NCI-H2029 treated with DMSO at 0.1 percent for 48 hours (cell line): Measurements from ENCODE around the gene RGPD3.
"Not testable (repeated sequence)": the region's sequence is repeated elsewhere in the genome, so short reads cannot be mapped to it uniquely, and the experiment has no call there.

Source experiments
- DNase-seq: peaks from one replicate; lab custom pipeline; 2025; lab: John Stamatoyannopoulos, UW

The RGPD3 gene

DNA sequence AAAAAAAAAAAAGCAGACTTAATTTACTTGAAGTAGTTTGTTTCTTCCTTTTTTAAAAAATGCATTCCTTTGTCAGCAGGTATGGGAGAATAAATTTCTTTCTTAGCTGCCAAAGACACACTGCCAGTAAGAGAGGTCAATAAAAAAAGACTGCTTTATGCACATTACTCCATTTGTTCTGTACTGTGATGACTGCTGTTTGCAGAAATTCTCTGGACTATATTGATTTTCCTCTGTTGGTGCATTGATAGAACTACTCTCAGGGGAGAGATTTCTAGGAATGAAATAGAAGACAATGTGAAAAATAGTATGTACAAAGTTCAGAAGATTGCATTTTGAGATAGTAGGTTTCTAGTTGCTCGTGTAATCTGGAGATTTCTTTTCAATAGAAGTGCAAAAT is 11.3 kb upstream of the RGPD3 start:
- not testable (repeated sequence) for DNase-seq

GRCh38 chr2:106477647-106478046 is 9.4 kb upstream of the RGPD3 start:
- DNase-seq = not testable (repeated sequence)

DNA sequence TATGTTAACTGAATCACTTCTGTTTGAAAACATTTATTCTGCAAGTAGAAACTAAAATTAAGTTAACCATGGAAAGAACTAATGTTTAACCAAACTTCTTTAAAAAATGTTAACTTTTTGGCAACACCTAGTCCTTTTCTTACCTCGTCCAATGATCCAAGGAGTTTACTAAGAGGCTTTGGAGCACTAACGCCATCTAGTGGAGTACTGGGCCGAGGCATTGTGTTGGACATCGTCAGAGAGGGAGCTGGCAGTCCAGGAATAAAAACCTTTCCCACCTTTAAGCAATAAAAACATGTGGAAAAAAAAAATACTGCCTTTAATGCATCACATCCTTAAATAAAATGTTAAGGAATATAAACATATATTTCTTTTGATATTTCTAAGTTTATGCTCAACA is 2.4 kb upstream of the RGPD3 start:
- DNase-seq = not testable (repeated sequence)

- not testable (repeated sequence) for DNase-seq
Measured at GRCh38 chr2:106467516-106467915, 697 bp downstream of the RGPD3 start.

DNA sequence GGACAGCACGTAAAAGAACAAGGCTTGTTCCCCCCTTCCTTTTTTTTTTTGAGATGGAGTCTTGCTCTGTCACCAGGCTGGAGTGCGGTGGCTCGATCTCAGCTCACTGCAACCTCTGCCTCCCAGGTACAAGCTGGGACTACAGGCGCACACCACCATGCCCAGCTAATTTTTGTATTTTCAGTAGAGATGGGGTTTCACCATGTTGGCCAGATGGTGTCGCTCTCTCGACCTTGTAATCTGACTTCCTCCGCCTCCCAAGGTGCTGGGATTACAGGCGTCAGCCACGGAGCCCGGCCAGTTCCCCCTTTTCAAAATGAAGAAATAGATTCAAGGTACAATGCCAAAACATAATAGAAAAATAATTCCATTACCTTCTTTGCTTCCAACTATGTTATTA is 6.3 kb downstream of the RGPD3 start:
- not testable (repeated sequence) for DNase-seq

DNA sequence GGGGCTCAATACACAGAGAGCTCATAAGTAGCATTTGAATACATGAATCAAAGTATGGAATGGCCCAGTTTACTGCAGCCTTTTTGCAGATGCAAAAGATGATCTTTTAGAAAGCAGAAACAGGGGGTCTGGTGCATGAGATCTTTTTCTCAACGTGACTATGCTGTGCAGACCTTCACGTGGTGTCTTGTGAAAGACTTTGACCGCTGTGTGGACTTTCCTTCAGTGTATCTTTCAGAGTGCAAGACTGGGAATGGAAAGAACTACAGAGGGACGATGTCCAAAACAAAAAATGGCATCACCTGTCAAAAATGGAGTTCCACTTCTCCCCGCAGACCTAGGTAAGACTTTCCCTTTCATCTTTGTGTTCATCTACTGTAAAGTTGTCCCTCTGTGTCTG is 77.5 kb downstream of the RGPD3 start:
- DNase-seq = not testable (repeated sequence)

- DNase-seq = not testable (repeated sequence)
Measured at GRCh38 chr2:106388814-106389410, 79.3 kb downstream of the RGPD3 start.

- DNase-seq = not testable (repeated sequence)
Measured at GRCh38 chr2:106384548-106384947, 83.7 kb downstream of the RGPD3 start.

GRCh38 chr2:106381867-106382266 is 86.3 kb downstream of the RGPD3 start:
- not testable (repeated sequence) for DNase-seq

DNA sequence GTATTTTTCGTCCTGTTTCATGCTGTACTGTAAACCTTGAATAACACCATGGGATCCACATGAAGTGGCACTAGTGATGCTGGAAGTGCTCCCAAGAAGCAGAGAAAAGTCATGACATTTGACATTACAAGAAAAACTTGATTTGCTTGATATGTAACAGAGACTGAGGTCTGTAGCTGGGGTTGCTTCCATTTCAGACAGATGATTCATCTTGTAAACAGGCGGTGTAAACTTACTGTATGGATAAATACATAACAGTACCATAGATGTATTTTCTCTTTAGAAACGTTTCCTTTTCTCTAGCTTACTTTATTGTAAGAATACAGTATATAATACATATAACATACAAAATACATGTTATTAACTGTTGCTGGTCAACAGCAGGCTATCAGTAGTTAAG is 88.6 kb downstream of the RGPD3 start:
- not testable (repeated sequence) for DNase-seq

DNA sequence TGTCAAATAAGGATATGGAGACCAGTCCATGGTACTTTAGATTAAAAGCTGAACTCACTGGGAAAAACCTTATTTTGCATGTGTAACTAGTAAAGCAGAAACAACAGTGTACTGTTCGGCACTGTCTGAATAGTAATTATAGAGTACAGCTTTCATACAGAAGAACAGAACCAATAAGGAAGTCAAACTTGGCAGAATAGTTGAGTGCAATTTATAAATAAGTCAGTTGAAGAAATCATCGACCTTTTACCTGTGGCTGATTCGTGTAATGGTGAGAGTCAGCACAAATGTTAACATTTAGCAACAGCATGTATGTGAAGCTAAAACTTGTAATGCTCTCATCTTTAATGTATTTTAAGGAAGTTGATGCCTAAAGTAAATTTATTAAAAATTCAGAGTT is 99.0 kb downstream of the RGPD3 start:
- not testable (repeated sequence) for DNase-seq

- no peak for DNase-seq
Measured at GRCh38 chr2:106366204-106366885, 101.9 kb downstream of the RGPD3 start.

DNA sequence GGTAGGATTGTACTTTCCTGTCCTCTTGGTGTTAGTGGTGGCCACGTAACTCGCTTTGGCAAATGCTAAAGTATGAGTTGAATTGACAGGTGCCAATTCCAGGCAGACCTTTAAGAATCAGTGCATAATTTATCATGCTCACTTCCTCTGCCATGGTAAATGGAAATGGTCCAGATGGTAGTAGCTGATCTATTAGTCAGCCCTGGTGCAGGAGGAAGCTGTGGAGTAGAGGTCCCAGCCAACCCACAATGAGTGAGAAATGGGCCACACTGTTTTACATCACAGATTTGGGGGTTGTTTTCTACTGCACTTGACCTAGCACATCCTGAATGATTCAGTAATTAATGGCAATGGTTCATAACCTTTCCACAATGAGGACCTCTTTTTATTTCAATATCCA is 104.4 kb downstream of the RGPD3 start:
- DNase-seq = no peak

DNA sequence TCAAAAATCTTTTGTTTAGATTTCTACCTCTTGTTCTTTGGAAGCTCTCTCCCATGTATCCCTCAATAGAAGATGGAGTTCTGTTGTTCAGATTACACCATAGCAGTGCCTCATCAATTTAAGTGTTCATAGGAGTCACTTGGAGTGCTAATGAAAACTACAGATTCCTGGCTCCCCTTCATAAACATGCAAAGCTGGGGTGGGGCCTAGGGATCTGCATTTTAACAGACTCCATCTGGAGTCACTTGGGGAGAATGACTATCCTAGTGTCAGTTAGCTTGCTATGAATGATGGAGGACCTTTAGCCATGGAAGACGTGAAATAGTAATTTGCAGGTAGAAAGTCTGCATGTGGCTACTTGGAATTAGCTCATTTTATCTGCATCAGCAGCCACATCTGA is 105.4 kb downstream of the RGPD3 start:
- no peak for DNase-seq

GRCh38 chr2:106359512-106359911 is 108.7 kb downstream of the RGPD3 start:
- no peak for DNase-seq

DNA sequence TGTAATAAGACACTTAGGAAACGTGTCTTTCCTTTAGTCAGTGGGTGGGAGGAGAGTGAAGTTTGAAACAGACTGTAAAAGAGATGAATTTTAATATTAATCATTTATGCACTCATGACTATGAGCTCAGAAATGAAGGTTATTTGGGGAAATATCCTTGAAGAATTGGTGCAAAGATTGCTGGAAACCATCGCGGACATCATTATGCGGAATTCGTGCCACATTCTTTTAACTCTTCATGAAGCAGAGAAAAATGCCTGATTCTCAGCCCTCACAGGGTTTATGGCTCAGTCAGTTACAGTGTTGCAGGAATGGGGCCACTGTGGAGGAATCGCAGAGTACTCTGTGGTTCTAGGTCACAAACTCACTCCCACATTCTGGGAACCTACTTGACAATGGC is 109.7 kb downstream of the RGPD3 start:
- DNase-seq = no peak

GRCh38 chr2:106358081-106358480 is 110.1 kb downstream of the RGPD3 start:
- DNase-seq = no peak

- no peak for DNase-seq
Measured at GRCh38 chr2:106356291-106356690, 111.9 kb downstream of the RGPD3 start.

- DNase-seq = no peak
Measured at GRCh38 chr2:106353676-106354075, 114.5 kb downstream of the RGPD3 start.

- DNase-seq = no peak
Measured at GRCh38 chr2:106350980-106351379, 117.2 kb downstream of the RGPD3 start.

DNA sequence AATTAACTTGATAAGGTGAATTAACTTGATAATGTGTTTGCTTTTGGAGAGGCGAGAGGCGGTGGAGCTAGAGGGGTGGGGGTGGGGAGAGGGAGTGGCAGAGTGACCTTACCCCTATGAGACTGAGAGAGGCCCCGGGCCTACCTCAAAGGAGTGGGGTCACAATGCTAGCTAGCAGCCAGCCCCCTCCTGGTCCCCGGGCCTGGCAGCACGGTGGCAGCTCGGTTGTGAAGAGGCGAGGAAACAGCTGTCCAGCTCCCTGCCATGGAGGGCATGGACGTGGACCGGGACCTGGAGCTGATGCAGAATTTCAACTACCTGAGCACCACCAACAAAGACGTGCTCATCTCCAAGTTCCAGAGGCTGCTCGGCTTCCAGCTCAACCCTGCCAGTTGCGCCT is 123.9 kb downstream of the RGPD3 start:
- no peak for DNase-seq

DNA sequence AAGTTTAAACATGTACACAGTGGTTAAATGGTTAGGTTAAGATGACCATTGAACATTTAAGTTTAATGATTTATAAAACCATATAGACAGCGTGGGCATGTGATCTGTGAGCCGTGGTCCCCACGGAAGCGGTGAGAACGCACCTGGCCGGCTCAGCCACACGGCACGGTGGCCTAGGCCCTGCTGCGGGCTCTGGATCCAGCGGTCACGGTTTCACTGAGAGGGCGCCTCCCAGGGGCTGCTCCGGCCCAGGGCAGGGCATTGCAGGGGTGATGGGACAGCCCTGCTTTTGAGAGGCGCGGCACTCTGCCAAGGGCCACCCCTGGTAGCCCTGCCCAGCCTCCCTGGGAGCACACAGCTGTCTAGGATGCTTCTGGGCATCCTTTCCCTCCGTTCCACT is 124.9 kb downstream of the RGPD3 start:
- DNase-seq = no peak

GRCh38 chr2:106342831-106343251 is 125.4 kb downstream of the RGPD3 start:
- DNase-seq = no peak

DNA sequence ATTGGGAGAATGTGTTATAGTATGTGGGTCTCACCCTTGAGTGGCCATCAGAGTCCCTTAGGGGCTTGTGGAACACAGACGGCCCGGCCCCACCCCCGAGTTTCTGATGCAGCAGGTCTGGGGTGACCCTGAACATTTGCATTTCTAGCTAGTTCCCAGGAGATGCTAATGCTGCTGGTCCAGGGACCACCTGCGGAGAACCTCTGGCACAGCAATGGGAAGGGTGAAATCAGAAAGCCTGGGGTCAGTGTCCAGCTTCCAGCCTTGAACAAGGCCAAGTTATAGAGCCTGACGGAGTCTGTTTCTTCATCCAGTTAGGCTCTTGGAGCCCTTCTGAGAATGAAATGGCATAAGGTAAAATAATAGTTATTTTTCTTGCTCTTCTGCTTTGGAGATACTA is 126.5 kb downstream of the RGPD3 start:
- no peak for DNase-seq
